H1 (cell line): ENCODE results near the gene TMTC2. TPM values are rescaled to one million over a fixed set of nuclear protein-coding genes. Genes with fewer than 3 reads are reported as not detected.

ENCODE experiments used
- CTCF ChIA-PET: fragments of 300-600 bp; sonication (Branson Sonifier 250); formaldehyde crosslinking; loops from one replicate; lab custom pipeline; 2021; ENCODE audit not compliant: partially characterized antibody; lab: Charles Lee
- POLR2A ChIA-PET: fragments of 300-600 bp; sonication (Branson Sonifier 250); formaldehyde crosslinking; loops from one replicate; lab custom pipeline; 2021; ENCODE audit warnings: inconsistent platforms; ENCODE audit not compliant: partially characterized antibody; lab: Charles Lee
- DNase-seq, 2 experiments: peaks; one replicate each; pipeline versions ENCODE4 v3.0.0 to v3.0.0-alpha.2; 2010 to 2022; ENCODE audit warnings: low spot score in 2 of 2, low read depth in 1 of 2, mixed read lengths in 1 of 2
- FAIRE-seq: peaks from 2 replicates; lab custom pipeline; 2011; peaks lifted over from hg19 to GRCh38; lab: Jason Lieb, UNC
- H2AFZ ChIP-seq: 2 replicates; pipeline ENCODE4 v1.8.1; 2012; ENCODE audit warnings: low read length, inconsistent platforms
- H2AK5ac ChIP-seq: 2 replicates; pipeline ENCODE4 v1.6.1; 2013; ENCODE audit warnings: low read depth, low read length
- H2BK120ac ChIP-seq: replicated peaks from 2 replicates; pipeline ENCODE3; 2013; ENCODE audit warnings: low read depth, low read length, inconsistent platforms
- H2BK12ac ChIP-seq: 2 replicates; pipeline ENCODE4 v1.6.1; 2013; ENCODE audit warnings: low read depth, low read length
- H2BK15ac ChIP-seq: 2 replicates; pipeline ENCODE4 v1.6.1; 2013; ENCODE audit warnings: low read length
- H2BK20ac ChIP-seq: 2 replicates; pipeline ENCODE4 v1.6.1; 2013; ENCODE audit warnings: low read length
- H2BK5ac ChIP-seq: 2 replicates; pipeline ENCODE4 v1.6.1; 2013; ENCODE audit warnings: low read depth, low read length
- H3K14ac ChIP-seq: 2 replicates; pipeline ENCODE4 v1.6.1; 2013; ENCODE audit warnings: inconsistent platforms; ENCODE audit not compliant: insufficient read length
- H3K18ac ChIP-seq: 2 replicates; pipeline ENCODE4 v1.6.1; 2013; ENCODE audit warnings: low read length; ENCODE audit errors: extremely low read depth
- H3K23ac ChIP-seq: 2 replicates; pipeline ENCODE4 v1.6.1; 2013; ENCODE audit warnings: inconsistent platforms; ENCODE audit not compliant: insufficient read length
- H3K23me2 ChIP-seq: 2 replicates; pipeline ENCODE4 v1.6.1; 2013; ENCODE audit warnings: low read depth, low read length
- H3K27ac ChIP-seq: 2 replicates; pipeline ENCODE4 v1.6.1; 2011; ENCODE audit warnings: low read depth, low read length, inconsistent platforms
- H3K27me3 ChIP-seq, 4 experiments: replicated peaks in 1 of 4; 1 replicate in 1 of 4; 2 replicates in 3 of 4; pipeline versions ENCODE4 v1.6.1 to v1.8.1; 2011 to 2013; ENCODE audit warnings: low read length in 3 of 4, mild to moderate bottlenecking in 3 of 4, inconsistent platforms in 2 of 4, mixed read lengths in 2 of 4, moderate library complexity in 1 of 4; ENCODE audit not compliant: control insufficient read depth in 3 of 4, insufficient read depth in 3 of 4; ENCODE audit errors: extremely low read depth in 1 of 4
- H3K36me3 ChIP-seq, 4 experiments: 2 replicates each; pipeline versions ENCODE4 v1.6.1 to v1.8.1; 2011 to 2013; ENCODE audit warnings: mild to moderate bottlenecking in 4 of 4, low read length in 3 of 4, moderate library complexity in 2 of 4, control low read depth in 1 of 4, inconsistent platforms in 1 of 4; ENCODE audit not compliant: insufficient read depth in 4 of 4, control insufficient read depth in 2 of 4
- H3K4ac ChIP-seq: replicated peaks from 2 replicates; pipeline ENCODE3; 2013; ENCODE audit warnings: low read length, low read depth, mixed read lengths, inconsistent platforms; ENCODE audit not compliant: insufficient read length
- H3K4me1 ChIP-seq, 4 experiments: replicated peaks in 1 of 4; 1 replicate in 1 of 4; 2 replicates in 3 of 4; pipeline versions ENCODE4 v1.6.1 to v1.8.1; 2011 to 2013; ENCODE audit warnings: low read length in 3 of 4, inconsistent platforms in 2 of 4, mixed read lengths in 1 of 4; ENCODE audit not compliant: insufficient read depth in 4 of 4, control insufficient read depth in 3 of 4
- H3K4me2 ChIP-seq, 2 experiments: 2 replicates each; pipeline versions ENCODE4 v1.6.1 to v1.8.1; 2011 to 2013; ENCODE audit warnings: low read depth in 2 of 2, low read length in 2 of 2, control low read depth in 1 of 2, inconsistent platforms in 1 of 2, mild to moderate bottlenecking in 1 of 2; ENCODE audit not compliant: insufficient read depth in 1 of 2
- H3K4me3 ChIP-seq, 4 experiments: fragments of 200-600, 300-600 bp in 1 of 4; sonication (generic), shearing (Covaris generic), sonication (Bioruptor Twin) in 1 of 4; 2 replicates each; pipeline versions ENCODE4 v1.5.1 to v1.8.1; 2011 to 2016; ENCODE audit warnings: low read length in 4 of 4, low read depth in 3 of 4, control low read depth in 2 of 4, inconsistent platforms in 2 of 4, mild to moderate bottlenecking in 2 of 4, mixed read lengths in 1 of 4, moderate library complexity in 1 of 4; ENCODE audit not compliant: insufficient read depth in 2 of 4; ENCODE audit errors: extremely low read depth in 1 of 4
- H3K56ac ChIP-seq: replicated peaks from 2 replicates; pipeline ENCODE3; 2013; ENCODE audit warnings: low read depth, mild to moderate bottlenecking, mixed read lengths, low read length, inconsistent platforms; ENCODE audit not compliant: insufficient read length
- H3K79me1 ChIP-seq: 2 replicates; pipeline ENCODE4 v1.6.1; 2013; ENCODE audit warnings: low read depth, low read length, control low read depth
- H3K79me2 ChIP-seq, 2 experiments: 2 replicates each; pipeline versions ENCODE4 v1.6.1 to v1.8.1; 2012 to 2013; ENCODE audit warnings: low read length in 2 of 2, mild to moderate bottlenecking in 2 of 2, inconsistent platforms in 1 of 2; ENCODE audit not compliant: insufficient read depth in 2 of 2, control insufficient read depth in 1 of 2
- H3K9ac ChIP-seq, 4 experiments: replicated peaks in 1 of 4; 1 replicate in 1 of 4; 2 replicates in 3 of 4; pipeline versions ENCODE4 v1.6.1 to v1.8.1; 2011 to 2013; ENCODE audit warnings: low read depth in 3 of 4, low read length in 3 of 4, control low read depth in 2 of 4, mild to moderate bottlenecking in 2 of 4, moderate library complexity in 2 of 4, inconsistent platforms in 1 of 4; ENCODE audit errors: extremely low read depth in 1 of 4
- H3K9me3 ChIP-seq, 2 experiments: 2 replicates each; pipeline versions ENCODE4 v1.6.1 to v1.8.1; 2012 to 2013; ENCODE audit warnings: mild to moderate bottlenecking in 2 of 2, moderate library complexity in 2 of 2, control low read depth in 1 of 2, inconsistent platforms in 1 of 2, low read depth in 1 of 2, low read length in 1 of 2, mixed read lengths in 1 of 2; ENCODE audit not compliant: insufficient read depth in 2 of 2
- H4K20me1 ChIP-seq, 2 experiments: replicated peaks in 1 of 2; 2 replicates each; pipeline versions ENCODE3 to v1.8.1; 2011 to 2013; ENCODE audit warnings: inconsistent platforms in 2 of 2, low read length in 2 of 2, mild to moderate bottlenecking in 1 of 2; ENCODE audit not compliant: insufficient read depth in 2 of 2, control insufficient read depth in 1 of 2
- H4K5ac ChIP-seq: 2 replicates; pipeline ENCODE4 v1.6.1; 2013; ENCODE audit warnings: low read length, low read depth, mixed read lengths, inconsistent platforms; ENCODE audit not compliant: insufficient read length
- H4K8ac ChIP-seq: 2 replicates; pipeline ENCODE4 v1.8.0; 2013; ENCODE audit warnings: mild to moderate bottlenecking, moderate library complexity, low read length, inconsistent platforms; ENCODE audit not compliant: insufficient read depth; ENCODE audit errors: extremely low read depth
- H4K91ac ChIP-seq: replicated peaks from 2 replicates; pipeline ENCODE3; 2013; ENCODE audit warnings: low read length, mixed read lengths, inconsistent platforms; ENCODE audit not compliant: insufficient read length
- BACH1 ChIP-seq: IDR thresholded peaks from 2 replicates; pipeline ENCODE4 v1.6.1; 2012; ENCODE audit warnings: low read length, improper control_type of control experiment
- BCL11A ChIP-seq, 2 experiments: IDR thresholded peaks; one replicate each; pipeline ENCODE4 v1.6.1; 2011; ENCODE audit warnings: low read depth in 2 of 2, low read length in 2 of 2, mild to moderate bottlenecking in 2 of 2
- CHD1 ChIP-seq: IDR thresholded peaks from 2 replicates; pipeline ENCODE4 v1.6.1; 2012; ENCODE audit warnings: low read depth, low read length, improper control_type of control experiment
- CTCF ChIP-seq, 3 experiments: IDR thresholded peaks; 1 replicate in 2 of 3; 2 replicates in 1 of 3; pipeline versions ENCODE4 v1.5.1 to v1.6.1; 2011; ENCODE audit warnings: low read length in 3 of 3, mild to moderate bottlenecking in 3 of 3, inconsistent platforms in 2 of 3, low read depth in 1 of 3, moderate library complexity in 1 of 3; ENCODE audit not compliant: insufficient read depth in 1 of 3; ENCODE audit errors: control extremely low read depth in 1 of 3
- EGR1 ChIP-seq: IDR thresholded peaks from 2 replicates; pipeline ENCODE4 v1.6.1; 2011; ENCODE audit warnings: low read depth, low read length, borderline replicate concordance
- HDAC6 ChIP-seq: IDR thresholded peaks from one replicate; pipeline ENCODE4 v1.7.1; 2012; ENCODE audit warnings: low read depth, mild to moderate bottlenecking, inconsistent platforms, low read length, moderate library complexity
- JUND ChIP-seq: IDR thresholded peaks from 2 replicates; pipeline ENCODE4 v1.6.1; 2011; ENCODE audit warnings: mild to moderate bottlenecking, improper control_type of control experiment, low read length
- RFX5 ChIP-seq: IDR thresholded peaks from 2 replicates; pipeline ENCODE4 v1.6.1; 2011; ENCODE audit warnings: low read depth, low read length, improper control_type of control experiment, borderline replicate concordance
- TBP ChIP-seq: IDR thresholded peaks from 2 replicates; pipeline ENCODE4 v1.6.1; 2011; ENCODE audit warnings: low read depth, low read length, improper control_type of control experiment
- polyA plus RNA-seq, 7 experiments: library from polyadenylated mRNA; depleted of rRNA in 3 of 7; stranded (reverse) in 5 of 7; unstranded in 2 of 7; fragments of >200 nt in 5 of 7; fragments of 200-250 nt in 2 of 7; gene quantifications; 1 replicate in 5 of 7; 2 replicates in 1 of 7; 4 replicates in 1 of 7; pipeline versions ENCODE4 v1.2.1 to v1.2.3, GENCODE V29; 2011 to 2013; ENCODE audit warnings: missing spikeins in 2 of 7, mixed read lengths in 2 of 7
- total RNA-seq: library from RNA; stranded (reverse); fragmentation: NEBNext Ultra II Directional; extraction: Animal tissue kit (Norgen Biotek cat#: 25700); gene quantifications from 2 replicates; pipeline ENCODE4 v1.2.1, GENCODE V29; 2021
- TF ChIP-seq, protein P1 (sequence below): IDR thresholded peaks from 2 replicates; pipeline ENCODE4 v1.6.1; 2012; ENCODE audit warnings: inconsistent platforms

TMTC2 gene
- total and polyA plus RNA-seq, 2 of the 8 experiments (the other 6 are each of a cell fraction or from before 2014, with no cell fraction given), result 2.3 to 3.9 TPM

DNA sequence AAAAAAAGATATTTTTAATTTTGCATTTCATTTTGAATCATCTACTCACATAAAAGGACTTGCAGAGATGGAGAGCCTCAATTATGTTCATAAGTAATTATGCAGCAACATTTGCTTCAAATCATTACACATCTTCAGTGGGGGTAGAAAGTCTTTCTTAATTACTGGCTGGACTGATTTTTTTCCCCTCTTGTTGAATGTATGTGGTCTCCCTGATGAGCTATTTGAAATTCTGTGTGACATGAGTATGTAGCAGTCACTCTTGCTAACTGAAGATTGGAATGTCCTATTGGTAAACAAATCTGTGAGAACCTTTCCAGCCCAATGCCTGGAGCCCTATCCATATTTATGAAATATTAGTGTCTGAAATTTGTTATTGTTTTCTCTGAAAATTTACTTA, 139.8 kb downstream of the TMTC2 start:
- H3K14ac ChIP-seq, result no peak overlapping the region
- H2BK120ac ChIP-seq, result no peak overlapping the region
- H3K79me2 ChIP-seq, result no peaks in the 10 kb centered on the region
- no peak overlapping the region for H3K18ac ChIP-seq
- no peak overlapping the region for H2BK5ac ChIP-seq
- H2BK20ac ChIP-seq, result no peak overlapping the region
- H3K23me2 ChIP-seq, result no peaks in the 10 kb centered on the region
- H3K23ac ChIP-seq, result no peak overlapping the region
- CTCF ChIA-PET, result interaction anchor here (0.9 to 1.3 kb wide), 4 partner anchors 33 to 159 kb away, joined by 3 read pairs; no protein-coding TSS in a partner anchor
- no peak overlapping the region for H2BK15ac ChIP-seq
- no peak overlapping the region for H4K5ac ChIP-seq
- no peak overlapping the region for H2BK12ac ChIP-seq
- no peaks in the 10 kb centered on the region for H3K9me3 ChIP-seq
- H3K4me3 ChIP-seq, result no peak overlapping the region
- FAIRE-seq, result no peak
- no peak overlapping the region for H3K9ac ChIP-seq
- H2AK5ac ChIP-seq, result no peak overlapping the region
- no peak overlapping the region for H3K56ac ChIP-seq
- H2AFZ ChIP-seq, result no peak overlapping the region
- H3K36me3 ChIP-seq, result no peaks in the 10 kb centered on the region
- H4K8ac ChIP-seq, result no peak overlapping the region
- H3K27me3 ChIP-seq, result no peaks in the 10 kb centered on the region
- no peak overlapping the region for H3K4ac ChIP-seq
- no peaks in the 10 kb centered on the region; a peak in 1 of 7 replicates for H3K4me1 ChIP-seq
- H4K91ac ChIP-seq, result no peak overlapping the region
- no peaks in the 10 kb centered on the region for H3K79me1 ChIP-seq
- H3K27ac ChIP-seq, result no peak overlapping the region
- no peak overlapping the region for H3K4me2 ChIP-seq
- DNase-seq, result no peak
- H4K20me1 ChIP-seq, result no peaks in the 10 kb centered on the region
- no peak for TF ChIP-seq RFX5
- TF ChIP-seq HDAC6, result no peak
- TF ChIP-seq, protein P1, sequence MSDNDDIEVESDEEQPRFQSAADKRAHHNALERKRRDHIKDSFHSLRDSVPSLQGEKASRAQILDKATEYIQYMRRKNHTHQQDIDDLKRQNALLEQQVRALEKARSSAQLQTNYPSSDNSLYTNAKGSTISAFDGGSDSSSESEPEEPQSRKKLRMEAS, result no peak
- no peak for TF ChIP-seq CTCF (IDR thresholded peaks at IDR 0.05; ENCODE audit: control extremely low read depth in 1 of 3, insufficient read depth in 1 of 3, low read depth in 1 of 3, low read length in 3 of 3)
- TF ChIP-seq JUND, result no peak
- TF ChIP-seq BCL11A (IDR thresholded peaks at IDR 0.05; ENCODE audit: low read depth in 2 of 2, low read length in 2 of 2), result no peak
- TF ChIP-seq EGR1, result no peak
- TF ChIP-seq BACH1, result no peak
- TF ChIP-seq CHD1, result no peak
- TF ChIP-seq TBP, result no peak
- POLR2A ChIA-PET, result no interaction called here
